ENCODE data around the gene CCT8.

CCT8 gene

DNA sequence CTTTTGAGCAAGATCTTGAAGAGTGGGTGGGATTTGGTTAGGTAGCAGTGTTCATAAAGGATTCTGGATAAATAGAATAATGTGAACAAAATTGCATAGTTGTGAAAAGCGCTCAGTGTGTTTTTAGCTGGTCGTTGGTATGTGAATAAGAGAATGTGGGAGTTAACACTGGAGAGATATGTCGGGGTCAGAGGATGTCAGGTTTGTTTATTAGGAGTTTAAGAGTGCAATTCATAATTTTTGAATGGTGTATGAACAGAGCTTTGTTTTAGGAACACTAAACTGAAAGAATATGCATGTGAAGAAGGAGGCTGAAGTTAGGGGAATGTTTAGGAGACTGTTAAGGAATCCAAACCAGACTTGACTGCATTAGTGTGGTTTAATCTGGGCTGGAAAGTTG lies 39.6 kb downstream of the CCT8 start:
- TF ChIP-seq ZFX (IDR thresholded peaks at IDR 0.05) = no peak
- TF ChIP-seq, protein P1, sequence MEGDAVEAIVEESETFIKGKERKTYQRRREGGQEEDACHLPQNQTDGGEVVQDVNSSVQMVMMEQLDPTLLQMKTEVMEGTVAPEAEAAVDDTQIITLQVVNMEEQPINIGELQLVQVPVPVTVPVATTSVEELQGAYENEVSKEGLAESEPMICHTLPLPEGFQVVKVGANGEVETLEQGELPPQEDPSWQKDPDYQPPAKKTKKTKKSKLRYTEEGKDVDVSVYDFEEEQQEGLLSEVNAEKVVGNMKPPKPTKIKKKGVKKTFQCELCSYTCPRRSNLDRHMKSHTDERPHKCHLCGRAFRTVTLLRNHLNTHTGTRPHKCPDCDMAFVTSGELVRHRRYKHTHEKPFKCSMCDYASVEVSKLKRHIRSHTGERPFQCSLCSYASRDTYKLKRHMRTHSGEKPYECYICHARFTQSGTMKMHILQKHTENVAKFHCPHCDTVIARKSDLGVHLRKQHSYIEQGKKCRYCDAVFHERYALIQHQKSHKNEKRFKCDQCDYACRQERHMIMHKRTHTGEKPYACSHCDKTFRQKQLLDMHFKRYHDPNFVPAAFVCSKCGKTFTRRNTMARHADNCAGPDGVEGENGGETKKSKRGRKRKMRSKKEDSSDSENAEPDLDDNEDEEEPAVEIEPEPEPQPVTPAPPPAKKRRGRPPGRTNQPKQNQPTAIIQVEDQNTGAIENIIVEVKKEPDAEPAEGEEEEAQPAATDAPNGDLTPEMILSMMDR (conservative IDR thresholded peaks at IDR 0.05) = no peak
- no peak overlapping the region for H3K27ac ChIP-seq

DNA sequence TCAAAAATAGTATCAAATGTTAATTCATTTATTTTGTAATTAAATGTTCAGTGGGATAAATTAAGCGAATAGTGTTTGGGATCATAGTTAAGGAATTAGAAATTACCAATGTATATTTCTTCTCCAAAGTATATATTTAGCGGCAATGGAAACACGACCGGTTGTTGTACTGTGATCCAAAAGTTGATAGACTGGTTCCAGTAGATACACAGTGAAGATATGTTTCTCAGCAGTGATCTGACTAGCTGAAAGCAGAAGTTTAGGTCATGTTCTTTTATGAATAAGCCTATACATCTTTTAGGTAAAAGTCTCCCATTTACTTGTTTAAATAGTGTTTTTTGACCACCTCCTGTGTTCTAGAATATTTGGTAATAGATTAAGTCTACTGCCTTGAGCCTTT lies 40.1 kb downstream of the CCT8 start:
- no peak overlapping the region for H3K27ac ChIP-seq

DNA sequence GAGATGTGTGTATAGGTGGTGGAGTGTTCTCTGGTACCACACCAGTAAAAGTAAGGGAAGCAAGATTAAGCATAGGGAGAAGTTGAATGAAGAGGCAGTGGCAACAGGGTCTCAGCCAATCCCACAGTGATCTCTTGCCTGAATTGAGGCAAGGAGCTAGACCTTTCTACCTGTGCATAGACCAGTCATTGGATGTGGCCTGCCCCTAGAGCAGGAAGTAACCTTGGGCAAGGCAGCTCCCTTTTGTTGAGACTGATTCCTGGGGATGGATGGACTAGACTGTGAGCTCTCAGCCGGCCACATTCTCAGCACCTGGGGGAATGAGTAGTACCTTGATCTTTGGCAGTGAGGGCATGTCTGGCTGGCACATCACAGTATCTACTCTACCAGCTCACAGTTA lies 42.5 kb downstream of the CCT8 start:
- no peak overlapping the region for H3K27ac ChIP-seq
- TF ChIP-seq ZFX (IDR thresholded peaks at IDR 0.05) = no peak
- TF ChIP-seq, protein P1 (conservative IDR thresholded peaks at IDR 0.05) = no peak

More for the DNA sequence above, 40.1 kb downstream of the CCT8 start:
- no peak for TF ChIP-seq ZFX (IDR thresholded peaks at IDR 0.05)
- TF ChIP-seq, protein P1 (conservative IDR thresholded peaks at IDR 0.05) = no peak

DNA sequence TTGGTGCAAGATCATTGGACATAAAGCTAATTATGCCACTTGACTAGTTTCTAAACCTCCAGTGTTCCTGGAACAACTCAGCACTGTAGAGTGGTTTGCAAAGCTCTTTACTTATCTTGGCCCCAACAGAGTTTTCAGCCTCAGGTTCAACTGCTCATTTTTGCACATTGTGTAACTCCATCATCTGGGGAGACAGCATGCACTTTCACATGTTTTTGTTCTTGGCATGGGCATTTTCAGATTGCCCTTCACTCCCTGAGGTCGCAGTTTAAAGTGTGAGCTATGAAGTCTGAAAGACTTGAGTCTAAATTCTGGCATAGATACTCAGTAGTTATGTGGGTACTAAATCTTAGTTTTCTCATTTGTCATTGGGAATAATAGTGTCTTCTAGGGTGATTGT lies 43.9 kb downstream of the CCT8 start:
- TF ChIP-seq ZFX (IDR thresholded peaks at IDR 0.05) = no peak
- TF ChIP-seq, protein P1 (conservative IDR thresholded peaks at IDR 0.05) = no peak
- no peak overlapping the region for H3K27ac ChIP-seq

DNA sequence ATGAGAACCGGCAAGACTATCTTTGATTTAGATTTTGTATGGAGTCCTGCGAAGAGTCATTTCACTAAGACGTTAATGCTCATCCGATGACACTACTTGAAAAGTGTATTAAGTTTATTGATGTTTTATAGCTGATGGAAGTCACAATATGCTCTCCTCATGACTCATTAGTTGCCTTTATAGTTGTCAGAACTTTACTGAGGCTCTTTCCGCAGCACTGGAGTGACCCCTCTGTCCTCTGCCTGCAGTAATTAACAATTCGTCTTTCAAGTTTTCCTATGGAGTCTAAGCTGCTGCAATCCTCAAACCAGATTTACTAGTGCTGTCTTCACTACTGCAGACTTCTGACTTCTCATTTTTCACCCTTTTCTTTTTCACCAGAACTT lies 48.1 kb downstream of the CCT8 start:
- TF ChIP-seq, protein P1 (conservative IDR thresholded peaks at IDR 0.05) = no peak
- TF ChIP-seq ZFX (IDR thresholded peaks at IDR 0.05) = no peak
- peak overlapping the region; percentile 90 for H3K27ac ChIP-seq

DNA sequence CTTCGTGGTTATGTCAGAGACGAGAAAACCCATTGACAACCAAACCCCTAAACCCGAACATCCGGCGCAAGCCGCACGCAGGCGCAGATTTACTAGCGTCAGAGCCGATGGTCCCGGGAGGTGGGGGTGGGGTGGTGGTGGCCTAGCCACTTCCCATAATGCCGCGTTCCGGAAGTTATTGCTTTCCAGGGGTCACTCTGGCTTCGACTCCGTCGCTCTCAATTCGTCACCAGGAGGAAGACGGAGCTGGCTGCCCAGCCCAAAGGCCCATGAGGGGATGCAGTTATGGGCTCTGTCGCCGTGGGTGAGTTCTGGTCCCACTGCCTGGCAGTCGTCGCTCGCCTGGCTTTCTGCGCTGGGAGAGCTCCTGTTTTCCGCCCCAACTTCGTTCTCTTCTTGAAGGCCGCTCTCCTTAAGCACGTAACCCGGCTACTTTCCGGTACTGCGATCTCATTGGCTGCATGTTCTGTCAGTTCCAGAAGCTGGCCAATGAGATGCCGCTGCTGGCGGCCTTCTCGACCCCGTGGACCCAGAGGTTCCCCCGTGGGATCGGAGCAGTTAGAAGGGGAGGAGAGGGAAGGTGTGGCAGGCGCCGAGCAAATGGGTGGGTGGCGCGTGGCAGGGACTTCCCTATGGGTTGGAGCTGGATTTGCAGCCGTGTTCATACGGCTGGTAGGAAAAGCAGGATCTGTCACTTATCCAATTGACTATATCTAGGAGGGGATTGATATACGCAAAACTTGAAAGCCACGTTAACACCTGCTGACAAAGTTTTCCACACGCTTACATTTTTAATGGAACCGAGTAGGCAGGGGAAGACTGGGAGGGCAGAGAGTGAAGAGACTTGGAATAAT lies 48.7 kb downstream of the CCT8 start, which contains the start of gene USP16:
TSS of gene USP16 (plus strand) at position 195 of the 854 bp plus-strand sequence. CDS start 3,246 bp downstream, outside the sequence.
- TF ChIP-seq, protein P1 (conservative IDR thresholded peaks at IDR 0.05) = no peak
- peak; percentile 77 for TF ChIP-seq ZFX (IDR thresholded peaks at IDR 0.05)

DNA sequence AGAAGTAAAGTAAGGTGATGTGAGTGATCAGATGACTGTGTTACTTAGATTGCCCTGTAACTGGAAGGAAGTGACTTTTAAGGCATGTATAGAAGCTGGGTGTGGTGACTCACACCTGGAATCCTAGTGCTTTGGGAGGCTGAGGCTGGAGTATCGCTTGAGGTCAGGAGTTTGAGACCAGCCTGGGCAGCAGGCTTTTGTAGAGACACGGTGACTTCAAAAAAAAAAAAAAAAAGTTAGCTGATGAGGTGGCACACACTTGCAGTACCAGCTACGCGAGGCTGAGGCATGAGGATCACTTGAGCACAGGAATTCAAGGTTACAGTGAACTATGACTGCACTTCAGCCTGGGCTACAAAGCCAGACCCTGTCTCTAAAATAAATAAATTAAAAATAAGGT lies 51.3 kb downstream of the CCT8 start:
- no peak for TF ChIP-seq ZFX (IDR thresholded peaks at IDR 0.05)
- TF ChIP-seq, protein P1 (conservative IDR thresholded peaks at IDR 0.05) = no peak
- no peak overlapping the region for H3K27ac ChIP-seq

More for the DNA sequence above, 48.7 kb downstream of the CCT8 start, which contains the start of gene USP16:
- H3K27ac ChIP-seq = peak within 1 kb of the TSS; percentile 90

Measured in C4-2B (cell line).